GM21723 (cell line): Measurements from ENCODE around the gene GIPC3.

ENCODE experiments used
- ATAC-seq: cut with Tn5 transposase; IDR thresholded peaks from one replicate; pipeline ENCODE4 v1.9.1; 2021; ENCODE audit warnings: mild to moderate bottlenecking, moderate library complexity; ENCODE audit not compliant: unreplicated experiment

GIPC3 gene

DNA sequence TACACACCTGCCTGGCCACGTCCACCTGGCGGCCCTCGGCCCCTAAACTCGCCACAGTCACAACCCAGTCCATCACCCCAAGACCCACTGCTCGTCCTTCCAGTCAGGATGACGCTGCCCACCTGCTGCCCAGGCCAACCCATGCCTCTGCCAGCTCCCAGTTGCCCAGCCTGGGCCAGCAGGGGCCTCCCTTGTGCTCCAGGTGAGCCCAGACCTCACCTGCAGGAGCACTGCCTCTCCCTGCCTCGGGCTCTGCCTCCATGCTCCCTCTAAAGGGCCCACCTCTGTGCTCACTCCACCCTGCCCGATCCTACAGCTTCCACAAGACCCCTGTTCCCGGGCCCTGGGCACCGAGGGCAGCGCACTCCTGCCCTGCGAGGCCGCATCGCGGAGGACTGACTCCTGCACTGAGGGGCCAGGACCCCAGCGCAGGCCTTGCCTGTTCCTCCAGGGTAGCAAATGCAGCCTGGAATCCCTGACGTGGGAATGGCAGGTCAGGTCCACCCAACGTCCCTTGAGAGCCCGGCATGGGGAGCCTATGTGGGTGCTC is 49.3 kb downstream of the GIPC3 start:
- ATAC-seq, result no peak

DNA sequence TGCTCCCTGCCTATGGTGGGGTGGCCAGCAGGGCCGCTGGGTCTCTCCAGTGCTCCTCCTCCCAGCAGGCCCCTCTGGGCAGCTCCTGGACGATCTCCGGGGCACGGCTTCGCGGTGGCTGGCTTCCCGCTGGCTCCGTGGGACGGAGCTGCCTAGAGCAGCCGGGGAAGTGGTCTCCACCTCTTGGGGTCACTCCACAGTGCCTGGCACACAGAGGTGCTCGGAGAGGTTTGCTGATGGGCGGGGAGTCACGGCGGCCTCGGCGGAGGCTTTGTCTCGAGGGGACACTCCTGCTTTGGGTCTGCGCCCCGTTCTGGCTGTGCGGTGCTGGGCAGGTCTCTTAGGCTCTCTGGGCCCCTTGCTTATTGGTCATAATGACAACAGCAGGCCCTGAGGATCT is 51.2 kb downstream of the GIPC3 start:
- ATAC-seq, result no peak

GRCh38 chr19:3636962-3637361 is 51.7 kb downstream of the GIPC3 start:
- ATAC-seq, result no peak

GRCh38 chr19:3637621-3638020 is 52.3 kb downstream of the GIPC3 start:
- ATAC-seq, result no peak

- no peak for ATAC-seq
Measured at GRCh38 chr19:3638208-3639193, 53.2 kb downstream of the GIPC3 start.

GRCh38 chr19:3639479-3639878 is 54.2 kb downstream of the GIPC3 start:
- ATAC-seq, result no peak

- ATAC-seq, result no peak
Measured at GRCh38 chr19:3641515-3642269, 56.4 kb downstream of the GIPC3 start.

- ATAC-seq, result no peak
Measured at GRCh38 chr19:3642296-3642695, 57.0 kb downstream of the GIPC3 start.
